ENCODE measurements around the gene IL12RB1. TPM values are rescaled to one million over a fixed set of nuclear protein-coding genes. Genes with fewer than 3 reads are reported as not detected.
"Not testable (repeated sequence)": the region's sequence is repeated elsewhere in the genome, so short reads cannot be mapped to it uniquely, and the experiment has no call there.

Gene IL12RB1
- polyA plus RNA-seq, 10 donors, result 0.10 to 1.6 (median 0.39) TPM

- DNase-seq, result peak; percentile 77 to 91 (median 86)
These were observed 26.3 kb upstream of the IL12RB1 start for GRCh38 chr19:18112989-18113478.

GRCh38 chr19:18110609-18111232, 24.0 kb upstream of the IL12RB1 start:
- DNase-seq, result peak in 1 of 3 donors; percentile 44

- peak in 1 of 3 donors; percentile 49 for DNase-seq
These were observed 23.2 kb upstream of the IL12RB1 start for GRCh38 chr19:18109733-18110608.

GRCh38 chr19:18109341-18109732, 22.6 kb upstream of the IL12RB1 start:
- DNase-seq, result no peak

- no peak for DNase-seq
These were observed 22.2 kb upstream of the IL12RB1 start for GRCh38 chr19:18108897-18109296.

- DNase-seq, result no peak
These were observed 20.5 kb upstream of the IL12RB1 start for GRCh38 chr19:18107235-18107634.

GRCh38 chr19:18105259-18105658, 18.5 kb upstream of the IL12RB1 start:
- not testable (repeated sequence) for DNase-seq

GRCh38 chr19:18104793-18105131, 18.0 kb upstream of the IL12RB1 start:
- DNase-seq, result no peak

GRCh38 chr19:18102916-18103542, 16.3 kb upstream of the IL12RB1 start:
- DNase-seq, result no peak

GRCh38 chr19:18101268-18101667, 14.5 kb upstream of the IL12RB1 start:
- DNase-seq, result no peak

GRCh38 chr19:18100710-18101109, 14.0 kb upstream of the IL12RB1 start:
- no peak for DNase-seq

GRCh38 chr19:18099623-18099995, 12.9 kb upstream of the IL12RB1 start:
- no peak for DNase-seq

- no peak for DNase-seq
These were observed 12.3 kb upstream of the IL12RB1 start for GRCh38 chr19:18098891-18099622.

- no peak for DNase-seq
These were observed 11.5 kb upstream of the IL12RB1 start for GRCh38 chr19:18097993-18098890.

- peak in 2 of 3 donors; percentile 47 to 72 for DNase-seq
These were observed 10.7 kb upstream of the IL12RB1 start, which contains the start of gene MAST3 for GRCh38 chr19:18097217-18097992. Gene MAST3, plus strand, starts transcription at chr19:18097778. Its CDS starts 15 bp downstream, at chr19:18097793.

- DNase-seq, result no peak
These were observed 9.5 kb upstream of the IL12RB1 start for GRCh38 chr19:18096258-18096657.

GRCh38 chr19:18093439-18094161, 6.9 kb upstream of the IL12RB1 start:
- DNase-seq, result no peak

- DNase-seq, result peak in 1 of 3 donors; percentile 40
These were observed 4.5 kb upstream of the IL12RB1 start for GRCh38 chr19:18091217-18091608.

- DNase-seq, result no peak
These were observed 3.9 kb upstream of the IL12RB1 start for GRCh38 chr19:18090545-18091216.
